NT2/D1 (cell line): ENCODE results near the gene LRIG1.

Experiments
- SUZ12 ChIP-seq: IDR thresholded peaks from 2 replicates; pipeline ENCODE4 v1.6.1; 2011; ENCODE audit not compliant: insufficient read length, insufficient read depth; ENCODE audit errors: extremely low read depth
- YY1 ChIP-seq: IDR thresholded peaks from 2 replicates; pipeline ENCODE4 v1.6.1; 2011; ENCODE audit not compliant: insufficient read length, insufficient read depth
- ZNF274 ChIP-seq: IDR thresholded peaks from 2 replicates; pipeline ENCODE4 v1.6.1; 2011; ENCODE audit warnings: mild to moderate bottlenecking, low read depth, low read length

GRCh38 chr3:66489581-66489980 is 11.2 kb downstream of the LRIG1 start:
- TF ChIP-seq ZNF274 = no peak
- no peak for TF ChIP-seq SUZ12
- no peak for TF ChIP-seq YY1
